Gastroesophageal sphincter (tissue), 4 donors: ENCODE results near the gene RRP12. TPM values are rescaled to one million over a fixed set of nuclear protein-coding genes. Genes with fewer than 3 reads are reported as not detected.

Source experiments
- ATAC-seq: fragments of 150-250 bp; one replicate; pipeline ENCODE4 v1.9.1; 2016; ENCODE audit warnings: mild to moderate bottlenecking, moderate library complexity
- H3K27ac ChIP-seq, 4 donors: fragments of 200-600 bp; sonication (generic) in 3 of 4; 1 replicate in 3 of 4; 2 replicates in 1 of 4; pipeline ENCODE4 v1.5.1; 2016 to 2019
- H3K27me3 ChIP-seq: fragments of 200-600 bp; sonication (generic); one replicate; pipeline ENCODE4 v1.5.1; 2019
- H3K36me3 ChIP-seq, 2 donors: fragments of 200-600 bp; sonication (generic); one replicate each; pipeline ENCODE4 v1.5.1; 2019; ENCODE audit warnings: control low read depth in 1 of 2
- H3K4me1 ChIP-seq, 3 donors: fragments of 200-600 bp; sonication (generic); 1 replicate in 2 of 3; 2 replicates in 1 of 3; pipeline ENCODE4 v1.5.1; 2016 to 2019; ENCODE audit warnings: control low read depth in 2 of 3
- H3K4me3 ChIP-seq, 2 donors: fragments of 200-600 bp; sonication (generic); one replicate each; pipeline ENCODE4 v1.5.1; 2019; ENCODE audit warnings: mild to moderate bottlenecking in 1 of 2, moderate library complexity in 1 of 2
- H3K9me3 ChIP-seq, 3 donors: fragments of 200-600 bp; sonication (generic); one replicate each; pipeline ENCODE4 v1.5.1; 2017 to 2019; ENCODE audit warnings: control low read depth in 2 of 3
- EP300 ChIP-seq: sonication (generic); formaldehyde crosslinking; IDR thresholded peaks from one replicate; pipeline ENCODE4 v1.6.1; 2017; ENCODE audit warnings: antibody characterized with exemption, mild to moderate bottlenecking
- POLR2A ChIP-seq, 2 donors: fragments of 450-650 bp; IDR thresholded peaks; one replicate each; pipeline ENCODE4 v1.6.1; 2017; ENCODE audit warnings: antibody characterized with exemption in 2 of 2, mild to moderate bottlenecking in 2 of 2, moderate library complexity in 1 of 2
- POLR2AphosphoS5 ChIP-seq: sonication (generic); formaldehyde crosslinking; IDR thresholded peaks from one replicate; pipeline ENCODE4 v1.6.1; 2017; ENCODE audit warnings: antibody characterized with exemption
- WGBS, 2 donors: methylation state at CpG; one replicate each; pipeline ENCODE4 v1.1.5; 2018; ENCODE audit warnings: low coverage in 1 of 2; 5-methylcytosine and 5-hydroxymethylcytosine counted together
- total RNA-seq, 4 donors: library from RNA; depleted of rRNA; stranded (reverse); fragments of >200 nt; gene quantifications; one replicate each; pipeline ENCODE4 v1.1.0, GENCODE V29; 2016
- TF ChIP-seq, protein P1 (sequence below), 4 experiments: fragments of 200-600 bp in 2 of 4; fragments of 450-650 bp in 2 of 4; sonication (generic) in 1 of 4; IDR thresholded peaks; one replicate each; pipeline ENCODE4 v1.5.1; 2017 to 2019; ENCODE audit warnings: antibody characterized with exemption in 4 of 4, mild to moderate bottlenecking in 2 of 4, moderate library complexity in 2 of 4

RRP12 gene
- total RNA-seq, 4 donors from 2014 or later, result 6.7 to 25.3 (median 11.8) TPM

DNA sequence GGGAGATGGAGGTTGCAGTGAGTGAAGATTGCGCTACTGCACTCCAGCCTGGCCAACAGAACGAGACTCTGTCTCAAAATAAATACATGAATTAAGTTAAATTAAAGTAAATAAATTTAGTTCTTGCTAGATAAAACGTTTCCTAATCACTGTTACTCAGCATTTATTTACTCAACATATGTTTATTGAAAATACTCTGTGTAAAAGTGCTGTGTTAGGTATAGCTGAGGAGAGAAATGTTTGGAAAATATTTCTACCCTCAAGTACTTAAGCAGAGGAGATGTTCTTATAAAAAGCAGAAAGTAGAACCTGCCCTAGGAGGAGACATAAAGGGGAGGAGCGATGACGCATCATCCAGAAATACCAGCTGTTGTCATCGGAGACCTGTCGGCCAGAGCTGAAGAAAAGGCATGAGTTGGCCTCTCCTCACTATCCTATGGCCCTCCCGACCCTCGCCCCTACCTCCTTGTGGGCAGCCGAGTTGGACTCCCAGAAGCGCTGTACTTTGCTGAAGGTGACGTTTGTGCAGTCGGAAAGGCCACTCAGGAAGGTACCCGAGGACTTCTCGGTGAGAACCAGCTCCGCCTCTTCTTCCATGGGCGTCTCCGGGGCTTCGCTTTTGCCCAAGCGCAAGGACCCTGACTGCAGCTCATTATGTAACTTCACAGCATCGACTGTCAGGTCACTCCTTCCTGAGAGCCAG lies 1.1 kb downstream of the RRP12 start:
- no peaks in the 10 kb centered on the region for H3K27me3 ChIP-seq
- TF ChIP-seq, protein P1, sequence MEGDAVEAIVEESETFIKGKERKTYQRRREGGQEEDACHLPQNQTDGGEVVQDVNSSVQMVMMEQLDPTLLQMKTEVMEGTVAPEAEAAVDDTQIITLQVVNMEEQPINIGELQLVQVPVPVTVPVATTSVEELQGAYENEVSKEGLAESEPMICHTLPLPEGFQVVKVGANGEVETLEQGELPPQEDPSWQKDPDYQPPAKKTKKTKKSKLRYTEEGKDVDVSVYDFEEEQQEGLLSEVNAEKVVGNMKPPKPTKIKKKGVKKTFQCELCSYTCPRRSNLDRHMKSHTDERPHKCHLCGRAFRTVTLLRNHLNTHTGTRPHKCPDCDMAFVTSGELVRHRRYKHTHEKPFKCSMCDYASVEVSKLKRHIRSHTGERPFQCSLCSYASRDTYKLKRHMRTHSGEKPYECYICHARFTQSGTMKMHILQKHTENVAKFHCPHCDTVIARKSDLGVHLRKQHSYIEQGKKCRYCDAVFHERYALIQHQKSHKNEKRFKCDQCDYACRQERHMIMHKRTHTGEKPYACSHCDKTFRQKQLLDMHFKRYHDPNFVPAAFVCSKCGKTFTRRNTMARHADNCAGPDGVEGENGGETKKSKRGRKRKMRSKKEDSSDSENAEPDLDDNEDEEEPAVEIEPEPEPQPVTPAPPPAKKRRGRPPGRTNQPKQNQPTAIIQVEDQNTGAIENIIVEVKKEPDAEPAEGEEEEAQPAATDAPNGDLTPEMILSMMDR (IDR thresholded peaks at IDR 0.05), result no peak
- TF ChIP-seq POLR2AphosphoS5 (no peak), EP300 (no peak), POLR2A (IDR thresholded peaks at IDR 0.05) (no peak)
- peaks cover 0 to 19% (median 8%) of the 10 kb centered on the region in 3 donors for H3K4me1 ChIP-seq
- H3K27ac ChIP-seq, result peak overlapping the region in 2 of 4 donors; percentile 82 to 88
- ATAC-seq, result no peak
- 38 to 59% methylated on average over 12 to 15 of the region's 21 CpGs for WGBS, 2 donors
- H3K4me3 ChIP-seq, result peak overlapping the region in 1 of 2 donors; percentile 82
- H3K36me3 ChIP-seq, result peaks cover 0 to 26% of the 10 kb centered on the region in 2 donors
- H3K9me3 ChIP-seq, result no peaks in the 10 kb centered on the region

DNA sequence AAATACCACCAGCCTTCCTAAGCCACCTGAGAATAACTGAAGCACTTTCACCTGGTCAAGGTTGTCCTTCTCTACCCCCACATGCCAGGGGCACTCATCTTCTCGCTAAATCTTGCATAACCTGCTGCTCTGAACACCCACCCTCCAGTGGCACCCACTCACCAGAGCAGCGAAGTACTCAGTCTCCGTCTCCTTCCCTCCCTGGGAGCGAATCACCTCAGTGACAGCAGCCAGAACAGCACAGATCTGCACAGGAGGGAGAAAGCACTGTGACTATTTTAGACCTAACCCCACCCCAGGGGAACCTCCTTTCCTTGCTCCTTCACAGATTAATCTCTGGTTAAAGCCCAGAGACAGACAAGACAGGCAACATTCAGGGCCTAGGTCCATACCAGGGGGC lies 5.1 kb downstream of the RRP12 start:
- Histone ChIP-seq H3K27me3 (no peaks in the 10 kb centered on the region), H3K36me3 (peaks cover 0 to 66% of the 10 kb centered on the region in 2 donors), H3K4me3 (no peak overlapping the region), H3K9me3 (no peaks in the 10 kb centered on the region), H3K4me1 (peaks cover 0 to 15% (median 8%) of the 10 kb centered on the region in 3 donors), H3K27ac (no peak overlapping the region)
- TF ChIP-seq EP300, result no peak
- TF ChIP-seq, protein P1 (IDR thresholded peaks at IDR 0.05), result no peak
- no peak for TF ChIP-seq POLR2A (IDR thresholded peaks at IDR 0.05)
- TF ChIP-seq POLR2AphosphoS5, result no peak
- ATAC-seq, result no peak
- WGBS, 2 donors, result 100% methylated on average over 3 of the region's 4 CpGs; no CpG with 5 or more reads in 1 of the 2 donors

DNA sequence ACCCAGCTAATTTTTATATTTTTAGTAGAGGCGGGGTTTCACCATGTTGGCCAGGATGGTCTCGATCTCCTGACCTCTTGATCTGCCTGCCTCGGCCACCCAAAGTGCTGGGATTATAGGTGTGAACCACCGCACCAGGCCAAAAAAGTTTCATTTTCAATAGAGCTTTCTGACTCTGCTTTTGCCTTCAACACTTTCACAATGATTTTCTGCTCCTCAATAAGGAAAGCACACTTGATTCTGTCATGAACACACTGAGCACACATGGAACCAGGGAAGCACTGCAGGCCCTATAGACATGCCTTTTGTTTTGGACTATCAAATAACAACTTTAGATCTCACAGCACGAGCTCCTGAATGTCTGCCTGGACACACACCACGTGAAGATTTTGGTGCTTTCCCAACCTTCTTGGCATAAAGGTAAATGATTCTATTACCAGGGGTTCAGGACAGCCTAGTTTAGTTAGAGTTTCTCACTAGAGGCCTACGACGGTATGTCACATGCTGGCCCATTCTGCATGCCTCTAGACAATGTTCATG lies 8.0 kb downstream of the RRP12 start:
- Histone ChIP-seq H3K27me3 (no peaks in the 10 kb centered on the region), H3K36me3 (peaks cover 0 to 95% of the 10 kb centered on the region in 2 donors), H3K4me1 (no peaks in the 10 kb centered on the region), H3K27ac (no peak overlapping the region), H3K9me3 (no peaks in the 10 kb centered on the region), H3K4me3 (no peak overlapping the region)
- 89 to 93% methylated on average over 4 to 8 of the region's 8 CpGs for WGBS, 2 donors
- no peak for ATAC-seq
- TF ChIP-seq POLR2A (IDR thresholded peaks at IDR 0.05) (no peak), EP300 (no peak), POLR2AphosphoS5 (no peak)
- TF ChIP-seq, protein P1 (IDR thresholded peaks at IDR 0.05), result no peak

DNA sequence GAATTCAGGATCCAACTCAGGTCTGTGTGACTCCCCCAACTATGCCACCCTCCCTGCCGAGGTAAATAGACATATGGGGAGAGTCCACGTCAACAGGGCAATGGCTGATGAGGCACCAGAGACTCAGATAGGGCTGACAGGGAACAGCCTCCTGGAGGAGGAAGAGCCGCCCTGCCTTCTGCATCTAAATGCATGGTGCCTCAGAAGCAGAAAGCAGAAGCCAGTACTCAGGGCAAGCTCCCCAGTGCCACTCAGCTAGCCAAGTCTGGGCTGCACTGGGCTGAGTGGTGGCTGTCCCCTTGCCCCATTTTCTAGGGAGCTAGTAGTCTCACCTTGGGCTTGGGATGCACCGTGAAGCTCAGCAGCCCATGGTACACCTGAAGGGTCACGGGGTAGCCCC lies 11.0 kb downstream of the RRP12 start:
- Histone ChIP-seq H3K4me1 (no peaks in the 10 kb centered on the region), H3K27ac (no peak overlapping the region), H3K4me3 (no peak overlapping the region), H3K36me3 (peaks cover 0 to 100% of the 10 kb centered on the region in 2 donors), H3K9me3 (no peaks in the 10 kb centered on the region), H3K27me3 (no peaks in the 10 kb centered on the region)
- TF ChIP-seq POLR2AphosphoS5 (no peak), POLR2A (IDR thresholded peaks at IDR 0.05) (no peak), EP300 (no peak)
- TF ChIP-seq, protein P1 (IDR thresholded peaks at IDR 0.05), result no peak
- ATAC-seq, result no peak
- 100% methylated on average over 2 of the region's 5 CpGs; no CpG with 5 or more reads in 1 of the 2 donors for WGBS, 2 donors

DNA sequence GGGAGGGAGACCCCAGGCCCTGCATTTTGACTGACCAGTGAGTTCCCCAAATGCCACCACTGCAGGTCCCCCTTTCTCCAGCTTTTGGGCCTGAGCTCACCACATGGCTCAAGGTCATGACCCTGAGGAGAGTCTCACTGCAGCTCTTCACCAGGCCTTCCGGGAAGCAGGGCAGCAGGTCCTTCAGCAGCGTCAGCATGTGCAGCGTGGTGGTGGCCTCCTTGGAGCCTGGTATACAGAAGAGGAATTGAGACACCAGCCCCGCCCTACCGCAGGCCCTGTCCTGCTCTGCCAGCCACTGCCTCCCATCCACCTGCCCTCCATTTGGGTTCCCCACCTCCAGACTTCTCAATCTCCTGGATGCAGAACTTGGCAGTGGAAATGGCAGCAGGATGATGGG lies 13.0 kb downstream of the RRP12 start:
- WGBS, 2 donors, result no CpG with 5 or more reads among the region's 5 CpGs
- H3K4me3 ChIP-seq, result no peak overlapping the region
- peaks cover 0 to 100% of the 10 kb centered on the region in 2 donors for H3K36me3 ChIP-seq
- H3K9me3 ChIP-seq, result no peaks in the 10 kb centered on the region
- no peaks in the 10 kb centered on the region for H3K27me3 ChIP-seq
- no peaks in the 10 kb centered on the region for H3K4me1 ChIP-seq
- peak; percentile 40 for ATAC-seq
- TF ChIP-seq POLR2A (IDR thresholded peaks at IDR 0.05) (no peak), POLR2AphosphoS5 (no peak), EP300 (no peak)
- TF ChIP-seq, protein P1 (IDR thresholded peaks at IDR 0.05), result no peak
- H3K27ac ChIP-seq, result no peak overlapping the region
